Pancreas (tissue), 10 donors: ENCODE results near the gene DOCK3. TPM values are rescaled to one million over a fixed set of nuclear protein-coding genes. Genes with fewer than 3 reads are reported as not detected.

ENCODE experiments used
- ATAC-seq, 4 donors: fragments of 200-7000 bp; cut with Tn5 transposase; one replicate each; pipeline versions ENCODE4 v1.8.0 to v1.9.1; 2020; ENCODE audit warnings: mild to moderate bottlenecking in 4 of 4, moderate library complexity in 4 of 4
- DNase-seq, 6 donors: peaks; one replicate each; pipeline ENCODE4 v3.0.0-alpha.2; 2020
- FAIRE-seq: peaks from 2 replicates; lab custom pipeline; 2012; peaks lifted over from hg19 to GRCh38; lab: Jason Lieb, UNC
- H3K27ac ChIP-seq, 4 donors: fragments of 200-600 bp; sonication (generic); 1 replicate in 3 of 4; 2 replicates in 1 of 4; pipeline versions ENCODE4 v1.5.0 to v1.8.0; 2020
- H3K27me3 ChIP-seq, 4 donors: fragments of 200-600 bp; one replicate each; pipeline ENCODE4 v1.8.0; 2021
- H3K36me3 ChIP-seq, 3 donors: fragments of 200-600 bp; sonication (generic) in 1 of 3; one replicate each; pipeline versions ENCODE4 v1.5.0 to v1.8.0; 2020 to 2021
- H3K4me1 ChIP-seq, 3 donors: fragments of 200-600 bp; one replicate each; pipeline ENCODE4 v1.8.0; 2021
- H3K4me3 ChIP-seq, 4 donors: fragments of 200-600 bp; sonication (generic) in 2 of 4; one replicate each; pipeline versions ENCODE4 v1.5.0 to v1.8.0; 2020 to 2021
- H3K9me3 ChIP-seq, 4 donors: fragments of 200-600 bp; one replicate each; pipeline ENCODE4 v1.8.0; 2021
- WGBS, 2 donors: extraction: QIAGEN DNeasy Blood & Tissue Kit; methylation state at CpG; one replicate each; pipeline ENCODE4 v1.1.7; 2013; 5-methylcytosine and 5-hydroxymethylcytosine counted together
- intact Hi-C, 3 donors: fragments of 100-400 bp; cut with DNase I; formaldehyde crosslinking; loops; one replicate each; pipeline versions ENCODE4 v1.11.1 to v1.14.2; 2022
- polyA plus RNA-seq, 2 donors: library from polyadenylated mRNA; stranded (reverse); fragments of 200-250 nt; gene quantifications; one replicate each; pipeline ENCODE4 v1.2.3, GENCODE V29; 2013
- total RNA-seq, 6 donors: library from RNA; stranded (reverse); fragmentation: NEBNext Ultra II Directional in 4 of 6; extraction: Animal tissue kit (Norgen Biotek cat#: 25700) in 4 of 6; gene quantifications; one replicate each; pipeline versions ENCODE4 v1.2.1 to v1.2.4, GENCODE V29; 2021 to 2023
- TF ChIP-seq, protein P1 (sequence below), 4 donors: fragments of 200-600 bp; sonication (generic) in 3 of 4; IDR thresholded peaks; one replicate each; pipeline versions ENCODE4 v1.5.0 to v1.8.0; 2021; ENCODE audit warnings: antibody characterized with exemption in 4 of 4
- donor health status: healthy with polysubstance abuse.
- donor health status: DM: no; HTN: no; CAD: no; lungs with moderate emphysema.
- donor health status: DM: no; HTN: no; CAD: no.
- donor health status: control.
- donor health status: control.
- donor health status: Bipolar disorder and iron deficiency.
- donor health status: DM: yes; HTN: yes; CAD: no.
- donor health status: DM: no; HTN: no; CAD: no.
- donor health status: DM: no; HTN: no; CAD: no.
- donor health status: DM: yes; HTN: yes; CAD: no.

Gene DOCK3
- total and polyA plus RNA-seq, 8 donors: 0.09 to 1.5 (median 0.36) TPM

DNA sequence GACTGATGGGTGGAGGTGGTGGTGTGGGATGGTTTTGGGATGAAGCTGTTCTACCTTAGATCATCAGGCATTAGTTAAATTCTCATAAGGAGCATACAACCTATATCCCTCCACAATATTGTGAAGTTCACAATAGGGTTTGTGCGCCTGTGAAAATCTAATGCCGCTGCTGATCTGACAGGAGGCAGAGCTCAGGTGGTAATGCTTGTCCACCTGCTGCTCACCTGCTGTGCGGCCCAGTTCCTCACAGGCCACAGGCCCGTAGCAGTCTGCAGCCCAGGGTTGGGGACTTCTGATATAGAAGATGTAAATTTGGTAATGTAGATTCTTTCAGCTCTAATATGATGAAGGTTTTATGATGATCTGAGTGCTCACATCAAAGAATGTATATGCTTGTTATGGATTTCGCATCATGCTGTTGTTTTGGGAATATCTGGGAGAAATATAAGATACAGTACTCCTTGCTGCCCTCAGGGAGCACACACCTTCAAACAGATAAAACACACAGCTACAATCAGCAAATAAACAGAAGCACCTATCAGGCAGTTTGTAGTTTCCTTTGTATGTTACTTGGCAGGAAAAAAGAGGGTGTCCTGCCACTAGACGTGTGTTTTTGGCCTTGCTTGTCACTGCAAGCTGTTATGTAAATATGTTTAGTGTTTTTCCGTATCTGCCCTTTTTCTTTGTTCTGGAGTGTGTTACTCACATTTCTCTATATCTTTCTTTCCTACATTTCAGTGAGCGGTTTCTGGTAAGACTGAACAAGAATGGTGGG, 471.3 kb downstream of the DOCK3 start:
- Histone ChIP-seq H3K4me1 (no peaks in the 10 kb centered on the region), H3K4me3 (no peak overlapping the region), H3K36me3 (no peaks in the 10 kb centered on the region), H3K27ac (no peak overlapping the region), H3K9me3 (no peaks in the 10 kb centered on the region), H3K27me3 (no peaks in the 10 kb centered on the region)
- intact Hi-C loops: no loop called here
- no peak for FAIRE-seq
- DNase-seq: no peak
- no peak for ATAC-seq
- 73 to 75% methylated on average over 8 of the region's 8 CpGs for WGBS, 2 donors
- TF ChIP-seq, protein P1, sequence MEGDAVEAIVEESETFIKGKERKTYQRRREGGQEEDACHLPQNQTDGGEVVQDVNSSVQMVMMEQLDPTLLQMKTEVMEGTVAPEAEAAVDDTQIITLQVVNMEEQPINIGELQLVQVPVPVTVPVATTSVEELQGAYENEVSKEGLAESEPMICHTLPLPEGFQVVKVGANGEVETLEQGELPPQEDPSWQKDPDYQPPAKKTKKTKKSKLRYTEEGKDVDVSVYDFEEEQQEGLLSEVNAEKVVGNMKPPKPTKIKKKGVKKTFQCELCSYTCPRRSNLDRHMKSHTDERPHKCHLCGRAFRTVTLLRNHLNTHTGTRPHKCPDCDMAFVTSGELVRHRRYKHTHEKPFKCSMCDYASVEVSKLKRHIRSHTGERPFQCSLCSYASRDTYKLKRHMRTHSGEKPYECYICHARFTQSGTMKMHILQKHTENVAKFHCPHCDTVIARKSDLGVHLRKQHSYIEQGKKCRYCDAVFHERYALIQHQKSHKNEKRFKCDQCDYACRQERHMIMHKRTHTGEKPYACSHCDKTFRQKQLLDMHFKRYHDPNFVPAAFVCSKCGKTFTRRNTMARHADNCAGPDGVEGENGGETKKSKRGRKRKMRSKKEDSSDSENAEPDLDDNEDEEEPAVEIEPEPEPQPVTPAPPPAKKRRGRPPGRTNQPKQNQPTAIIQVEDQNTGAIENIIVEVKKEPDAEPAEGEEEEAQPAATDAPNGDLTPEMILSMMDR (IDR thresholded peaks at IDR 0.05): no peak

- no peaks in the 10 kb centered on the region for H3K36me3 ChIP-seq
- intact Hi-C loops: no loop called here
- H3K4me3 ChIP-seq: no peak overlapping the region
- no peaks in the 10 kb centered on the region for H3K27me3 ChIP-seq
- WGBS, 2 donors: 92 to 97% methylated on average over 2 of the region's 2 CpGs
- no peak overlapping the region for H3K27ac ChIP-seq
- H3K4me1 ChIP-seq: no peaks in the 10 kb centered on the region
- TF ChIP-seq, protein P1 (IDR thresholded peaks at IDR 0.05): no peak
- FAIRE-seq (no peak), ATAC-seq (no peak), DNase-seq (no peak)
- H3K9me3 ChIP-seq: no peaks in the 10 kb centered on the region
Observed at GRCh38 chr3:51146781-51147180, 472.1 kb downstream of the DOCK3 start.

DNA sequence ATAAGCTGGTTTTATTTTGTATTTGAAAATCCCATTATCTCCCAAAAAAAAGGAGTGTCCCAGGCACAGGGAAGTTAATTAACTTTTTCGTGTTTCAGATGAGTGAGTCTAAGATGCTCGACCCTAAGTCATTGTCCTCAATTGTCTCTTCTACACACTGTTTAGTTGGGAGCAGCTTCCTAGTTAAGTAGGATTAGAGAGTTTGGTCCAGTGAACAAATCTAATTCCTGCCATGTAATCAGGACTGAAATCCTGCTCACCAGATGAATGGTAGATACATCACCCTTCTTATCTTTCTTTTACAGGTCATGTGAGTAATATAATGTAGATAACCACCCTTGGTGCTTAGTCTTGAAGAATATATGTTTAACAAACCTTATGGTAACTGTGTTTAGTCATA, 481.4 kb downstream of the DOCK3 start:
- Histone ChIP-seq H3K4me3 (no peak overlapping the region), H3K36me3 (no peaks in the 10 kb centered on the region), H3K27ac (no peak overlapping the region), H3K27me3 (no peaks in the 10 kb centered on the region), H3K4me1 (no peaks in the 10 kb centered on the region), H3K9me3 (no peaks in the 10 kb centered on the region)
- FAIRE-seq (no peak), DNase-seq (no peak), ATAC-seq (no peak)
- intact Hi-C loops: no loop called here
- 56 to 65% methylated on average over 2 of the region's 2 CpGs for WGBS, 2 donors
- TF ChIP-seq, protein P1 (IDR thresholded peaks at IDR 0.05): no peak

GRCh38 chr3:51163051-51163450, 488.3 kb downstream of the DOCK3 start:
- Histone ChIP-seq H3K9me3 (no peaks in the 10 kb centered on the region), H3K4me3 (no peak overlapping the region), H3K27me3 (no peaks in the 10 kb centered on the region), H3K4me1 (no peaks in the 10 kb centered on the region), H3K27ac (no peak overlapping the region), H3K36me3 (no peaks in the 10 kb centered on the region)
- DNase-seq (no peak), FAIRE-seq (no peak), ATAC-seq (no peak)
- WGBS, 2 donors: 18 to 20% methylated on average over 1 of the region's 1 CpG
- TF ChIP-seq, protein P1 (IDR thresholded peaks at IDR 0.05): no peak
- intact Hi-C loops: no loop called here
